Measurements from ENCODE around the gene DDAH2.

The DDAH2 gene

GRCh38 chr6:31758281-31758680 lies 29.2 kb upstream of the DDAH2 start:
- no peak for DNase-seq

- no peak for DNase-seq
These were observed 23.7 kb upstream of the DDAH2 start for GRCh38 chr6:31752739-31753319.

DNA sequence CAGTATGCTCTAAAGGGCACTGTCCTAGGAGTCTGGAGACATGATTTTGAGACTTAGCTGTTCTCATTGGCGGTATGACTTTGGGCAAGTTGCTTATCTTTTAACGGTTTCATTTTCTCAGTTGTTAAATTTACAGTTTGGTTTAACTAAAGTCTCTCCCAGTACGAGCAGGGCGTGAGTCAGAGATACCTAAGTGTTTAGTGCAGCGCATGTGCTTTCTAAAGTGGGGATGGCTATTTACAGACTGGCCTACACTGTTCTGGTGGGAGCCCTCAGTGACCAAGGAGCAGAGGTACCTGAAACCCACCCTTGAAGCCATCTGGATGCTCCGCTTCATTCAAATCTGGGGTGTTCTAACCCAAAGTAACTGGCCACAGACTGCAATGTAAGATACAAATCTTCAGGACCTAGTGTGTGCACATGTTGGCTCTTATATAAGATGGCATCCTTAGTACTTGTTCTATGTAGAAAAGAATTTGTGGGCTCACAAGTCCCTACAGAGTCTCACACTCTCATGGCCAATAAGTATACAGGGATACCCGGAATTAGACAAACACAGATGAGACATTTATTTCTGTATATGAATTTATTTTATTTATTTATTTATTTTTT lies 21.4 kb upstream of the DDAH2 start:
- no peak for DNase-seq

GRCh38 chr6:31749301-31750036 lies 20.4 kb upstream of the DDAH2 start:
- no peak for DNase-seq

DNA sequence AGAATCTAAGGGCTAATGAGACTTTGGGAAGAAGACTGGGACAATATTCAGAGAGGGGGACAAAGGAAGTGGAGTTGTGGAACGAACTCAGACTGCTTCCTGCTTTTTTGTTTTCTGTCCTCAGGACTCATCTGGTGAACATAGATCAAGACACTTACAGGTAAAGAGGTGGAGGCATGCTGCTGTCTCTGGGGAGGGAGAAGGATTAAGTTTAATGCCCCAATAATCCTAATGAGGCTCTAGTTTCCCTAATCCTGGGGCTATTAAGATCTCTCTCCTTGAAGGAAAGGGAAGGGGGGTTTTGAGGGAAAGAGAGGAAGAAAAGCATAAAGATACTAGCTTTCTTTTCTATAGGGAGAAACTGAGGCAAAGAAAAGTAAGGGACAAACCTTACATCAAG lies 15.3 kb upstream of the DDAH2 start:
- no peak for DNase-seq

- no peak for DNase-seq
These were observed 13.8 kb upstream of the DDAH2 start for GRCh38 chr6:31742894-31743293.

GRCh38 chr6:31741815-31742214 lies 12.7 kb upstream of the DDAH2 start:
- no peak for DNase-seq

DNA sequence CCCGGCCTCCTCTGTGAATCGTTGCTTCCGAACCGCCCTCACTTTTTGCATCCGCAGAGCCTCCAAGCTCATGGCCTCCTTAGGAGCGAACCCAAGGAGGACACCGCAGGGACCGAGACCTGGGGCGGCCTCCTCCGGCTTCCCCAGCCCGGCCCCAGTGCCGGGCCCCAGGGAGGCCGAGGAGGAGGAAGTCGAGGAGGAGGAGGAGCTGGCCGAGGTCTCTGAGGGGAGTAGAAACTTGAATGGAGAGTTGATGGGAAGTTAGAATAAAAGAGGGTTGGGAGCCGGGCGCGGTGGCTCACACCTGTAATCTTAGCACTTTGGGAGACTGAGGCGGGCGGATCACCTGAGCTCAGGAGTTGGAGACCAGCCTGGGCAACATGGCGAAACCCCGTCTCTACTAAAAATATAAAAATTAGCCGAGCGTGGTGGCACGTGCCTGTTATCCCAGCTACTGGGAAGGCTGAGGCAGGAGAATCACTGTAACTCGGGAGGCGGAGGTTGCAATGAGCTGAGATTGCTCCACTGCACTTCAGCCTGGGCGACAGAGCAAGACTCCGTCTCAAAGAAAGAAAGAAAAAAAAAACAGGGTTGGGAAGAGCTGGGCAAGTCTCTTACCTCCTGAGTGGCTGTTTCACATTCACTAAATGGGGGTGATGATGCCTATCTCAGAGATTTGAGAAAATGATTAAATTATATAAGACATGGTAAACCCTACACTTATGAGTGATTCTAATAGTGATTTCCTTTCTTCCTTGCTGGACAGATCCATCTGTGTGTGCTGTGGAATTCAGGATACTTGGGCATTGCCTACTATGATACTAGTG lies 11.5 kb upstream of the DDAH2 start:
- DNase-seq = peak; percentile 62

GRCh38 chr6:31739639-31740396 lies 10.7 kb upstream of the DDAH2 start, which contains the start of gene MSH5:
Gene MSH5, plus strand, starts transcription at chr6:31740005. Its CDS starts 462 bp downstream, at chr6:31740467.
- peak; percentile 99 for DNase-seq

- peak; percentile 95 for DNase-seq
These were observed 9.2 kb upstream of the DDAH2 start for GRCh38 chr6:31737991-31738979.

DNA sequence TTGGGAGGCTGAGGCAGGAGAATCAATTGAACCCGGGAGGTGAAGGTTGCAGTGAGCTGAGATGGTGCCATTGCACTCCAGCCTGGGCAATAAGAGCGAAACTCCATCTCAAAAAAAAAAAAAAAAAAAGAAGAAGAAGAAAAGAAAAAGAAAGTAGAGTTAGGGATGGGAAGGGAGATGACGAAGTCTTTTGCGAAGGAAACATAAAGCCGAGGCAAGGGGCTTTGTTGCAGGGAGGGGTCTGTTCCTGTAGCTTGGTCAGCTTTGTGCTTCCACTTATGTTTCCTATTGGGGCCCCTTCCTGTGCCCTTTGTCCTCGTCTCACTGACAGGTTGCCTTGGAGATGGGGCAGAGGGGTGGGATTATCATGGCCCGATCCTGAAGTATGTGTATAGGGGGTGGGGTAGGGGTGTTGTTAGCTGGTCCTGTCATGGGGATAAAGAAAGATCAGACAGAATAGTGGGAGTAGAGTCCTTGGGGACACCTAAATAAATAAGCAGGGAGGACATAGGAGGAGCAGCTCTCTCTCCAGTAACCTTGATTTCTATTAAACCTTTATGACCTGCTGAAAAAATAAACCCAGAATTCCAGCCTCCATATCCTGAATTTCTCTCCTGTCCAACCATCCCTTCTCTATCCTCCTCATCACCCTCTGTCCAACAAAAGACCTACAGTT lies 8.4 kb upstream of the DDAH2 start:
- peak; percentile 80 for DNase-seq

GRCh38 chr6:31736768-31737314 lies 7.7 kb upstream of the DDAH2 start:
- peak; percentile 50 for DNase-seq

DNA sequence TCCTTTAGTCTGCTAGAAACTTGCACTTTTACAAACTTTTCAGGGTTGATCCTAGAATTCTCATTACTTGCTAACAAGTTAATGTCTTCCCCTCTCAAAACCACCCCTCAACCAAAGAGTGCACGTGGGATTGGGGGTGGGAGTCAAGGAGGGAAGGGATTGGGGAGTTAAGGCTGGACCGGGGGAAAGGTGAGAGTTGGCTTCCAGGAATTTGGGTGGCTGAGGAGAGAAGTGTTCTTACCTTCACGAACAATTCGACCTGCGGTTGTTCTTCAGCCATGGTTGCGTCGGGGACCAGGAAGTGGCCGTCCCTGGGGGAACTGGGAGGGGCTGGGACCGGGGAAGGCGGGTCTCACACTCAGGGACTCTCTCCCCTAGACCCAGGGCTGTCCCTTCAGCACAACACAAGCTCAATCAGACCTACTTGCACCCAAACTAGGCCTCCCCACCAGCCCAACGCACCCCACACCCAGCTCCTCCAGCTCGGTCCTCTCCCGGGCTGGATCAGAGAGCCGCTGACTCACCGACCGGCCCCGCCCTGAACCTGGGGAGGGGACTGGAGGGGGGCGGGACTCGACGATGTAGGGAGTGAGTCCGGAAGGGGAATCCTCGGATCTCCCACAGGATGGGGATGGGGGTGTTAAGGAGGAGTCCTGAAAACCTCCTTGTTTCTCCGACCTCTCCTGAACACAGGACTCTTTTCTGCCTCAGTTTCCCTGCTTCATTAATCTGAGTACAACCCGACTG lies 7.1 kb upstream of the DDAH2 start, which contains the start of gene CLIC1:
TSS of gene CLIC1 (minus strand) at position 510 of the 747 bp plus-strand sequence. CDS start at position 280, 230 bp downstream.
- DNase-seq = peak; percentile 93

DNA sequence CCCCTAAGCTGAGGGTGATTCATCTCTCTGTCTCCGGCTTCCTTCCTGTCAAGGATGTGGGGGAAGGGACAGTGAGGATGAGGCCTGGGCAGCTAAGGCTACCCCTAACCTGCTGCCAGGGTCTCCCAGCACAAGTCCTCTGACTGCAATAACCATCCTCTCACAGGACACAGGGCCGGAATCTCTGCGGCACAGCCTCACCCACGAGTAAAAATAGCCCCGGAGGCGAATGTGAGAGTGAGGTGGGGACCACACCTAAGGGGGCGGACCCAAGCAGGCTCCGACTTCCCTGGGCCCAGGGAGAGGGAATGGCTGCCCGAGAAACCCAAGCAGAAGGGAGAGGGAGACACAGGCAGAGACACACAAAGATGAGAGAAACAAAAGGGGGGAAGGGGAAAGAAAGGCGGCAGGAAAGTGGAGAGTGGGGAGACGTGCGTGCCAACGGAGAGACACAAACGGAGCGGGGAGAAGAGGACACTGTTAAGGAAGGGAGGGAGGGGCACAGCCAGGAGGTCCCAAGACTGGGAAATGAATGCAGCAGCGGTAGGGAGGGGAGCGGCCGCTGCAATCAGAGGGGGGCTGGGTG lies 5.8 kb upstream of the DDAH2 start:
- DNase-seq = peak; percentile 88

- DNase-seq = no peak
These were observed 5.2 kb upstream of the DDAH2 start for GRCh38 chr6:31734247-31734820.

- DNase-seq = no peak
These were observed 4.6 kb upstream of the DDAH2 start for GRCh38 chr6:31733734-31734133.

GRCh38 chr6:31732029-31732428 lies 2.9 kb upstream of the DDAH2 start:
- DNase-seq = no peak

DNA sequence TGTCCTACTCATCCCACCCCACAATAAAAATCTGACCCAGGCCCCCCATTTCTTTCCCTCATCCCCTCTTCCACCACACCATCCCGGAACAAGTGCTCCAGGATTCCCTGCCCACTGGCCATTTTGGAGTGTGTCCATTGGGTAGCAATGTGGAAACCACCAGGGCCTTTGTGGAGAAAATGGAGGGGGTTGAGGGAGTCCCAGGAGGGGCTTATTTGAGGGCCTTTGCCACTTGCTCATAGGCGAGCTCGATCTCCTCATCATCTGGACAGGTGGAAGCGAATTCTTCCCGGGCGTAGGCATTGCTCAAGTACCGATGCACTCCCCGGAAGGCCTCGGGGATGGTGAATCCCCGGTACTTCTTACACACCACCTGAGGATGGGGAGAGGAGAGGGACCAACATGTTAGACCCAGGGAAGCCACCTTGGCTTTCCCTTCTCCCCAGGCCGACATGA lies 1.6 kb upstream of the DDAH2 start:
- no peak for DNase-seq
